HEK293T (cell line): ENCODE measurements around the gene PMPCB.
"Not testable (repeated sequence)": the region's sequence is repeated elsewhere in the genome, so short reads cannot be mapped to it uniquely, and the experiment has no call there.

Experiments used
- ARNT ChIP-seq: fragments of 450-650 bp; IDR thresholded peaks from 2 replicates; pipeline ENCODE4 v1.6.1; 2017; ENCODE audit warnings: mild to moderate bottlenecking
- BHLHE40 ChIP-seq: fragments of 450-650 bp; IDR thresholded peaks from 2 replicates; pipeline ENCODE4 v1.6.1; 2016; ENCODE audit warnings: mild to moderate bottlenecking, moderate library complexity, borderline replicate concordance
- CTBP1 ChIP-seq: fragments of 450-650 bp; IDR thresholded peaks from 2 replicates; pipeline ENCODE4 v1.6.1; 2016; ENCODE audit warnings: borderline replicate concordance
- HDGF ChIP-seq: fragments of 450-650 bp; IDR thresholded peaks from 2 replicates; pipeline ENCODE4 v1.6.1; 2017; ENCODE audit warnings: antibody characterized with exemption, borderline replicate concordance
- SUZ12 ChIP-seq: fragments of 450-650 bp; IDR thresholded peaks from 2 replicates; pipeline ENCODE4 v1.6.1; 2016; ENCODE audit warnings: mild to moderate bottlenecking

GRCh38 chr7:103279636-103279962 lies 17.6 kb upstream of the PMPCB start:
- not testable (repeated sequence) for TF ChIP-seq ARNT, CTBP1, BHLHE40, HDGF, SUZ12
